GM06990 (cell line): ENCODE data around the gene GPR143.

Experiments
- DNase-seq: peaks from one replicate; pipeline ENCODE4 v3.0.0-alpha.2; 2011; ENCODE audit not compliant: insufficient read length; ENCODE audit errors: extremely low read depth
- H3K27me3 ChIP-seq: replicated peaks from 2 replicates; pipeline ENCODE4 v1.6.0; 2011; ENCODE audit warnings: low read length; ENCODE audit not compliant: control insufficient read depth, insufficient read depth
- H3K36me3 ChIP-seq: 2 replicates; pipeline ENCODE4 v1.5.1; 2011; ENCODE audit warnings: low read length; ENCODE audit not compliant: control insufficient read depth, insufficient read depth
- H3K4me3 ChIP-seq: replicated peaks from 2 replicates; pipeline ENCODE4 v1.5.1; 2011; ENCODE audit warnings: low read depth, mild to moderate bottlenecking, control low read depth, low read length
- CTCF ChIP-seq: IDR thresholded peaks from 2 replicates; pipeline ENCODE4 v1.5.1; 2011; ENCODE audit warnings: low read length, control low read depth, mild to moderate bottlenecking, inconsistent platforms; ENCODE audit not compliant: insufficient read depth, poor library complexity, severe bottlenecking

Gene GPR143

DNA sequence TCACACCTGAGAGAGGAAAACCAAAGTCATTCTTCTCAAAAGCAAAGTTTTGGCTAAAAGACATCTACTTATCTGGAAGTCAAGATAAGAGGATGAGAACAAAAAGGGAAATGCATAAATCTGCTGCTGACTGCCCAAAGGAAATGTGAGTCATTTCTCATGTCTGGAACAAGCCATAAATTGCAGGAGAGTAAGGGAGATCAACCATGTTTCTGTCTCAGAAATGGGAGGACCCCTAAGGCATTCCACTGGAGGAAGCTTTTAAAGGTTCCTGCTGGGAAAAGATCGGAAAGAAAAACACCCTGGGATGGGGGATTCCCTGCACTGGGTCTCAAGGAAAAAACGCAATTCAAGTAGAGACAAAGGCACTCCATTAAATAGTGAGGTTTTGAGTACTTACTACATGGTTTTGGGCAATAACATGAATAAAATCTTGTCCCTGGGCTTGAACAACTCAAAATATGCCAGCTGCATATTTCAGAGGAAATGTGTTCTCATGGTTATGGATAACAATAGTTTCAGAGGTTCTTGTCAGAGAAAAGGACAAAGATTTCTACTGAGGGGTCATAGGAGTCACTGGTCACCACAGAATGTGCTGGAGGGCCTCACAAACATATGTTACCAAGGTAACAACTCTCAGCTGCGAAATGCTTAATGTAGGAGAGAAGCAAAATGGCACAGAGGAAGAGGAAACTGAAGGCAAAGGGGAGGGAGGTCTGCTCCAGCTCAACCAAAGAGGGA lies 19.3 kb downstream of the GPR143 start:
- H3K4me3 ChIP-seq, result no peak overlapping the region
- DNase-seq, result no peak
- TF ChIP-seq CTCF, result no peak
- H3K36me3 ChIP-seq, result no peaks in the 10 kb centered on the region
- no peaks in the 10 kb centered on the region for H3K27me3 ChIP-seq

DNA sequence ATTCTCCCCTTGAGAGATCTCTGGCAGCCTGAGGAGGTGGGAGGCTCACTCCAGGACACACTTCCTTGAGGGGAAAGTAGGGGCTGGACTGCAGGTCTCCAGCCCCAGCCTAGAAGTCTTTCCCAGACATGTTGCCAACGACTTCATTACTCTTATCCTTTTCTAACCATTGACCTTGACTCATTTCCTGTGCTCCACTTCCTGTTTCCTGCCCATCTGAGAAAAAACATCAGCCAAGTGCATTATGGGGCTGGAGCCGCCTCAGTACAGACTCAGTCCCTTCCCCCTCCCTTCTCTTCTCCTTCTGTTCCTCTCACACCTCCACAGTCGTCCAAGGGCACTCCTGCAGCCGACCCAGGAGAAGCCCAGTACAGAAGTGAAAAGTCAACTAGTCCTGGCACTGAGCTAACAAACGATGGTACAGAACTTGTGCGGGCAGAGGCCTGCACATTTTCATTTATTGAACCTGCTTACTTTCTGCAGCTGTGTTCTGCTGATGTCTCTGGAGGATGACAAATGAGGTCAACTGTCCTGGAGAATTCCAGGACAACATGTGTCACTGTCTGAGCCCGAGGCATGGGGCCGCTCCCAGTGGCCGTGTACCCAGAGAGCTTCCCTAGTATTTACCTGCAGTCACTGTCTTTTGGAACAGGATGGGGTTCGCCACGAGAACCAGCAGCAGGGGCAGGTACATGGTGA lies 20.1 kb downstream of the GPR143 start:
- no peak for DNase-seq
- no peak for TF ChIP-seq CTCF
- Histone ChIP-seq H3K36me3 (no peaks in the 10 kb centered on the region), H3K27me3 (no peaks in the 10 kb centered on the region), H3K4me3 (no peak overlapping the region)

DNA sequence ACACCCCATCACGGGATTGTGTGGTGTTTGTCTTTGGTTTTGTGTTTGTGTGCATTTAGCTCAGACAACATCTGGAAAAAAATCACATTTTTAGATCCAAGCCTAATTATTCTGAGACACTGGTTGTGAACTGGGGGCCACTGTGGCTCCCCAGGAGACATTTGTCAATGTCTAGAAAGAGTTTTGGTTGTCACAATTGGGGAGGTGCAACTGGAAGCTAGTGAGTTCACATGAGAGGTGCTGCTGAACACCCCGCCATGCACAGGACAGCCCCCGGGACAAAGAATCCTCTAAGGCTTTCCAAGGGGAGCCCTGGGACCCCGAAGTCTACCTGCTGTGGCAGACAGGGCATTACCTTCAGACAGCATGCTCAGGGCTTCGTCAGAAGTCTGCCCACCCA lies 26.5 kb downstream of the GPR143 start:
- Histone ChIP-seq H3K4me3 (no peak overlapping the region), H3K27me3 (no peaks in the 10 kb centered on the region), H3K36me3 (no peaks in the 10 kb centered on the region)
- DNase-seq, result no peak
- TF ChIP-seq CTCF, result no peak

DNA sequence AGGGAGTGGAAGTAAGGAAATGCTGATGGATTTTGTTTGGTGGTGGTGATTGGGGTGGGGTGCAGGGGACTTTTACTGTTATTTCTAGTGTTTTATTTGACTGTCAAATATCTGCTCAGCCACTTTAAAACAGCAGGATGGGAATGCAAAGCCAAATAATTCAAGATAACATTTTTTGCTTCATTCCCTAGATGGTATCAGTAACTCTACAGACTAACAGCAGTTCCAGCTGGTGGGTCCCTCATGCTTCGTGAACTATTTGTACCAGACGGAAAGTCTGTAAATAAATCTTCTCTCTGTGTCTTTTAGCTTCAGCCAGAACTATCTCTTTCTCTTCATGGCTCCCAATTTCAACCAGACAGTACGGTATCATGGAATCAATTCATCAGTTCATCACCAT lies 27.5 kb downstream of the GPR143 start:
- no peaks in the 10 kb centered on the region for H3K27me3 ChIP-seq
- H3K36me3 ChIP-seq, result no peaks in the 10 kb centered on the region
- no peak overlapping the region for H3K4me3 ChIP-seq
- TF ChIP-seq CTCF, result no peak
- DNase-seq, result no peak

DNA sequence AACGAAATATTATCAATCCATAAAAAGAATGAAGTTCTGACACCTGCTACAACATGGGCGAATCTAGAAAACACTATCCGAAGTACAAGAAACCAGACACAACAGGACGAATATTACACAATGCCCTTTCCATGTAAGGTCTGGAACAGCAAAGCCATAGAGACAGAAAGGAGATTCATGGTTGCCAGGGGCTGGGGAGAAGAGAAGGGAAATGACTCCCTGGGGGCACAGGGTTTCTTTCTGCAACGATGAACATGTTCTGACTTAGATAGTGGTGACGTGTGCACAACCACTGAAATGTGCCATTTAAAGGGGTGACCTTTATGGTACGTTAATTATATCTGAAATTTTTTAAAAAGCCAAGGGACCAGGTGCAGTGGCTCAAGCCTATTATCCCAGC lies 28.3 kb downstream of the GPR143 start:
- Histone ChIP-seq H3K4me3 (no peak overlapping the region), H3K27me3 (no peaks in the 10 kb centered on the region), H3K36me3 (no peaks in the 10 kb centered on the region)
- no peak for TF ChIP-seq CTCF
- no peak for DNase-seq
